H4 (cell line): ENCODE measurements around the gene LONP1. TPM values are rescaled to one million over a fixed set of nuclear protein-coding genes. Genes with fewer than 3 reads are reported as not detected.
"Not testable (repeated sequence)": the region's sequence is repeated elsewhere in the genome, so short reads cannot be mapped to it uniquely, and the experiment has no call there.

Source experiments
- DNase-seq: peaks from one replicate; pipeline ENCODE4 v3.0.0-alpha.2; 2015; ENCODE audit warnings: low spot score
- total RNA-seq: library from RNA; depleted of rRNA; stranded (reverse); fragments of >200 nt; shearing (Covaris generic); gene quantifications from 2 replicates; pipeline ENCODE4 v1.2.3, GENCODE V29; 2014

The LONP1 gene
- total RNA-seq, 1 experiment from 2014 or later, result 49.1 TPM

- DNase-seq, result no peak
These were observed 6.7 kb downstream of the LONP1 start for GRCh38 chr19:5713228-5713627.

- no peak for DNase-seq
These were observed 8.2 kb downstream of the LONP1 start for GRCh38 chr19:5711713-5712161.

- no peak for DNase-seq
These were observed 8.9 kb downstream of the LONP1 start for GRCh38 chr19:5711025-5711424.

- no peak for DNase-seq
These were observed 12.1 kb downstream of the LONP1 start for GRCh38 chr19:5707576-5708575.

DNA sequence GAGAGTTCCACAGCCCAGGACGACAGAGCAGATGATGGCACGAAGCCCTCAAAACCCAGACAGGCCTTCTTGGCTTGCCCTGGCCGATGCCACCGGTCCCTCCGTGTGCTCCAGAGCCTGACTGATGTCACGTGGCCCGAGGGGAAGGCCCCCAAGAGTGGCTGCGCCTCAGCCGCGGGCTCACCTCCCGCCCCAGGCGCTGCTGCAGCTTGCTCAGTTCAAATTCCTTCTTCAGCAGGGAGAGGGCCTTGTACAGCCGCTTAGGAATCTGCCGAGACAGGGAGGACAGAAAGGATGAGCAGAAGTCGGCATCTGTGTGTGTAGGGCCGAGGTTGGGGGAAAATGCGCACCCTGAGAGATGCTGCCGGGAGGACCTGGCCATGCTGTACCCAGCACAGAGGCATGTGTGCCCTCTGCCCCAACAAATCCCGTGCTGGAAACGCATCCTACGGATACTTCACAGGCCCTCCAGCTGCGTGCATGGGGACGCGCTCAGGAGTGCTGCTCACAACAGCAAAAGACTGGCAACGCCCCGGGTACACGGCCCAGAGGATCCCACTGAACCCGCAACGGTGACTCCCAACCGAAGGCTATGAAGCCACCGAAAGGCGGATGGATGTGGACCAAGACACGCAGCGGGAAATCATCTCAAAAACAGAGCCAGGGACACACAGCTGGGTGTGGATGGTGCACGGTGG, 12.9 kb downstream of the LONP1 start:
- no peak for DNase-seq

- no peak for DNase-seq
These were observed 14.4 kb downstream of the LONP1 start for GRCh38 chr19:5705552-5705951.

DNA sequence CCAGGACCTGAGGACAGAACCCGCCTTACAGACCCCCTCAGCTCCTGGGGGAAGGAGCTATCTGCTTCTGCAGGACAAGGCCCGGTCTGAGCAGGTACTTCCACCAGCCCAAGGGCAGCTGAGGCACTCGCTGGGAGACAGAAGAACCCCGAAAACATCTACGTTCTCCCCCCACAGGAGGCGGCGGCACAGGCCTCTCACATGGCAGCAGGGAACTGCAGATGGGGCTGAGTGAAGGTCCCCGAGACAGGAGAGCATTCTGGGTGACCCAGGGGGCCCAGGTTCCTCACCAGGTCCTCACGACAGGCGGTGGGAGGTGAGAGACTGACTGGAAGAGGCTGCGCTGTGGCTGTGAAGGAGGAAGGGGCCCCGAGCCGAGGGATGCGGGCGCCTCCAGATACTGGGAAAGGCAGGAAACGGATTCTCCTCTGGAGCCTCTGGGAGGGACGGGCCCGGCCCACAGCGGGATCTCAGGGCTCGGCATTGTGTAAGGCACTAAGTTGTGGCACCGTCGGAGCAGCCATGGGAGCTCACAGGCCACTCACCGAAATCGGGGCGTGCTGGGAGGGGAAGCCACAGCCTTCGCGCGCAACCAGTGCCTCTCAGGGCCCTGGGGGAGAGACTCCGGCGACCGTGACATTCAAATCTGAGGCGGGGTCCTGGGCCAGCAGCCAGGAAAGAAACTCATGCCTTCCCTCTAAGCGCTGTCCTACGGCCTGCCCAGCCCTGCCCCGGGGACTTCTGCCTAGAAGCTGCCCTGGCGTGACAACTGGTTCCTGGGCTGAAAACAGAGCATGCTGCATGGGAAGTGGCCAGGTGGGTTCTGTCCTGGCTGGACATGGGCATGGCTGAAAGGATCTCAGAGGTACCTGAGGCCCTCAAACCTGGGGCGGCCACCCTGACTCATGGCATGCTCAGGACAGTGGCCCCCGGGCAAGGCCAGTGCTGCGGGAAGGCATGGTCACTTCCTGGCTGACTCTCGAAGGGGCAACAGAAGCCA, 15.8 kb downstream of the LONP1 start:
- no peak for DNase-seq

GRCh38 chr19:5702053-5702410, 17.9 kb downstream of the LONP1 start:
- not testable (repeated sequence) for DNase-seq

- DNase-seq, result no peak
These were observed 19.4 kb downstream of the LONP1 start for GRCh38 chr19:5700455-5701092.

- no peak for DNase-seq
These were observed 21.1 kb downstream of the LONP1 start for GRCh38 chr19:5698635-5699422.

DNA sequence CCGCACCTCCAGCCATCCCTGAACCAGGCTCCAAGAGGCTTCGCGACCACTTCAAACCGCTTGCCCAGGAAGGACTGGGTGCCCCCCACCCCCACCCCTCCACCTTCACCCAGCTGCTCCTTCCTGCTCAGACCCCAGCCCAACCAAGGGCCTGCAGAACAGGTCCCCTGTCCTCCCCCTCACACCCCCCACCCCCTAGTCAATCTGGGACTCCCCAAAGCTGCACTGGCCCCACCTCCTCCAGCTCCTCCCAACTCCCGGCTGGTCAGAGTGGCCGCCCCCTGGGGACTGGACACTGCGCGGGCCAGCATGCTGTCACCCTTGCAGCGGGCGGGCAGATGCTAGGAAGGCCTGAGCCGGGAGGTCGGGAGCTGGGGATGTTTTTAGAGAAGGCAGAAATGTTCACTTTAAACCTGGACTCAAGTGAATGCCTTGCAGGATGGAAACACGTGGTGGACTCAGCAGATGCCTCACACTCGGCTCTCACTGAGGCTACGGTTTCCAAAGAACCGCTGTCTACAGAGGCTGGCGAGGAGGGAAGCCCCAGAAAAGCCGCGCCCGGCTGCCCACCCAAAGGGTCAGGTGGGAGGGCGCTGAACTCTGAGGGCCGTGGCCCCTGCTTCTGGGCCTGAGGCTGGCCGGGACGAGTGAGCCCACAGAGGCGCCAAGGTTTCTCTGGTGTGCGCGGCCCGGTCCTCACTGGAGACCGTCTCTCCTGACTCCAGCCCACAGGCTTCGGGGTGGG, 21.9 kb downstream of the LONP1 start:
- DNase-seq, result no peak

- no peak for DNase-seq
These were observed 22.7 kb downstream of the LONP1 start for GRCh38 chr19:5697022-5697889.

DNA sequence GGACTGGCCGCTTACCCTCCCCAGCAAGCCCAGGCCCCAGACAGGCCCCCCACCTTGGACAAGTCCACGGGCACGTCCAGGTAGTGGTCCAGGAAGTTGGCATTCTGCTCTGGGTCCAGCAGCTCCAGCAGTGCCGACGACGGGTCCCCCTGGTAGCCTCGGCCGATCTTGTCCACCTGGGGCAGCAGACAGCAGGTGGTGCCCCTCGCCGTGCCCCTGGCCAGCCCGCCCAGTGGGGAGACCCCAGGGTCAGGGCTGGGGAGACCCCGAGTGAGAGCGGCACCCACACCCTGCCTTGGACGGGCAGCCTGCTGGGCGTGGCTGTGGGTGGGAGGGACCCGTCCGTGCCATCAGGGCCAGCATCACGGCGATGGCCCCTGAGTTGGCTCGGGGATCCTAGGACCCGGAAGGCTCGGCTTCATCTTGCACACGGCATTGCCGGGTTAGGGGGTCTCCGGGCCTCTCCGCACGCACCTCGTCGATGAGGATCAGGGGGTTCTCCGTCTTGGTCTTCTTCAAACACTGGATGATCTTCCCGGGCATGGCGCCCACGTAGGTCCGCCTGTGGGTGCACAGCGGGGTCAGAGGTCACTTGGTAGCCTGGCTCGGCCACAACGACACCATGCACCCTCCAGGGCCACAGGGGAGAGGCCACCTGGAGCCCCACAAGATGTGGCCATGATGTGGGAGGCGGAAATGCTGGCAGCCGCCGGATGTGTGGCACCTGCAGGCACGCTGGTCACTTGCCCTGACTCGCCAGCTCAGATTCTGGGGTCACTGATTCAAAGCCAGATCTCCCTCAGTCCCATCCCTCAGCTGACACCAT, 23.5 kb downstream of the LONP1 start:
- no peak for DNase-seq

DNA sequence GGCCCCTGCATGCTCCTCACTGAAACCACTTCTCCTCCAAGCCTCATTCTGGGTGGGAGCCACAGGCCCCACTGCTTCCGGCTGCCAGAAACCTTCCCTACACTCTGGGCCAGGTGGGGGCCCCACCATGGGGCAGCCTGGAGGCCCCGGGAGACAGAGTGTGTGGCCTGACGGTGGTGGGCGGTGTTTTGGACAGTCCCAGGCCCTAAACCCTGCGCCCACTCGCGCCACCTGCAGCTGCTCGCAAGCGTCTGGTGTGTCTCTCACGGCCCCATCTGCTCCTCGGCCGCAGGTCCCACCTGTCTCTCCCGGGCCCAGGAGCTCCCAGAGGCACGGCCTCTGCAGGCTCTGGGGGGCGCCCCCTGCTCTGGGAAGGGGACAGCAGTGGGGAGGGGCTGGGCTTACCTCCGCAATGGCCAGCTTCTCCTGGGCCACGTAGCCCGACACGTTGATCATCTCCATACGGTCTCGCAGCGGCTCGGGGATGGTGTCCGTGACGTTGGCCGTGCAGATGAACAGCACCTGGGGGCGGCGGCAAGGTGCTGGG, 24.2 kb downstream of the LONP1 start:
- DNase-seq, result no peak

- no peak for DNase-seq
These were observed 24.8 kb downstream of the LONP1 start for GRCh38 chr19:5694956-5695648.

GRCh38 chr19:5694167-5694955, 25.6 kb downstream of the LONP1 start:
- DNase-seq, result no peak
